Adipocyte (in vitro differentiated cells): Measurements from ENCODE around the gene LRMDA.

Source experiments
- DNase-seq: peaks from one replicate; pipeline ENCODE4 v3.0.0-alpha.2; 2015; ENCODE audit warnings: low read depth
- H3K27me3 ChIP-seq: replicated peaks from 2 replicates; pipeline ENCODE4 v1.7.0; 2013; ENCODE audit warnings: mild to moderate bottlenecking, low read length, moderate library complexity; ENCODE audit not compliant: control insufficient read depth, insufficient read depth
- H3K36me3 ChIP-seq: 2 replicates; pipeline ENCODE4 v1.7.0; 2013; ENCODE audit warnings: low read length, mild to moderate bottlenecking, moderate library complexity; ENCODE audit not compliant: control insufficient read depth, insufficient read depth, severe bottlenecking
- H3K4me1 ChIP-seq: 2 replicates; pipeline ENCODE4 v1.7.0; 2013; ENCODE audit warnings: mild to moderate bottlenecking, low read length, moderate library complexity; ENCODE audit not compliant: control insufficient read depth, insufficient read depth
- H3K4me3 ChIP-seq: 2 replicates; pipeline ENCODE4 v1.7.0; 2013; ENCODE audit warnings: mild to moderate bottlenecking, low read length, moderate library complexity
- H3K9ac ChIP-seq: 2 replicates; pipeline ENCODE4 v1.7.0; 2013; ENCODE audit warnings: mild to moderate bottlenecking, low read length, moderate library complexity
- H3K9me3 ChIP-seq: 2 replicates; pipeline ENCODE4 v1.7.0; 2013; ENCODE audit warnings: mild to moderate bottlenecking, low read length, moderate library complexity; ENCODE audit not compliant: control insufficient read depth

Gene LRMDA

DNA sequence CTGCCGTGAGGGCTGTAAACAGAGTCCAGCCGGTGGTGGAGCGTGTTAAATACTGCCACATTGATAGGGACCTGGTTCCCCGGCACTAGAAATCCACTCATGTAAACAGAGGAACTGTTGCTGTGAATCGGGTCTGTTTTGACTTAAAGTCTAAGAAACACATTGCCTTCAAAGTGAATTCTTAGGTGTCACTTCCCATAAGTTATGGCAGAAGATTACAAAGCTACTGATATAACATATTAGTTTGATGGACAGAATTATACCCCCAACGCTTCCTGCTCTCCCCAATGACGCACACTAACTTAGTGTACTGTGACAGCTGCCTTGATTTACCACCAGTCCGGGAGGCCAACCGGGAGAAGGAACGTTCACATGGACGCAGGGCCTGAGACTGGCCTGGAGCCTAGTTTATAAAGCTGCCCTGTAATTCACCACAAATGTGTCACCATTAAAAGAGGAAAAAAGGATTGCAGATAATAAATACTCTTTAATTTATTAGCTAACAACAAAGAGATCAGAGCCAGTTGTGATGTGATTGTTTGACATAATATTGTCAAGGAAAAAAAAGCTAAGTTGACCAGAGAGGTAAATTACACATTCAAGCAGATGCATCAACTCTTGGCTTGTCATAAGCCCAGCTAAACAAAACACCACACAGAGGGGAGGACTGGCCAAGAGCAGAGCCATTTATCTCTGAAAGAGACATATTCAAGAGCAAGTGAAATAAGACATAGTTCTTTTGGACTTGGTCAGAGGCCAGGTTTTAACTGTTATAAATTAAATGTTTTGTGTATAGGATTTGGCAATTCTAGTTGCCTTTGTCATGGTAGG is 820.6 kb downstream of the LRMDA start:
- DNase-seq, result no peak
- H3K9ac ChIP-seq, result no peak overlapping the region
- H3K36me3 ChIP-seq, result no peaks in the 10 kb centered on the region
- peaks cover 15% of the 10 kb centered on the region for H3K4me1 ChIP-seq
- H3K4me3 ChIP-seq, result no peak overlapping the region
- H3K9me3 ChIP-seq, result no peaks in the 10 kb centered on the region
- no peaks in the 10 kb centered on the region for H3K27me3 ChIP-seq

DNA sequence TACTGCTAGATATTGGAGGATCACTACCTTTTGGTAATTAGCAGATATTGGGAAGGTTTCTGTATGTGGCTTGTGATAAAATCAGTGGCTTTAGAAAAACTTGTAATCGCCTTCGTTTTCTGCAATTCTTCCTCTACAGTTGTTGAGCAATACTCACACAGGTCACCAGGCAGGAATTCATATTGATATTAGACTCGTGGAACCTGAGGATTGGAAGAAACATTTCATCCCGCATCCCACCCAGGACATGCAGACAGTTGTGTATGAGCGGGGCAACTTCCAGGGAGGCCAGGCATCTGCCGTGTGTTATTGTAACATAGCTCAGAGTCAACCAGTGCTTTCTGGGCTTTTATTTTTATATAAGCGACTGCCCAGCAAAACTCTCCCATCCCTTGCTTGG is 821.3 kb downstream of the LRMDA start:
- no peaks in the 10 kb centered on the region for H3K27me3 ChIP-seq
- no peaks in the 10 kb centered on the region for H3K9me3 ChIP-seq
- no peak for DNase-seq
- peaks cover 15% of the 10 kb centered on the region for H3K4me1 ChIP-seq
- H3K4me3 ChIP-seq, result no peak overlapping the region
- H3K9ac ChIP-seq, result no peak overlapping the region
- H3K36me3 ChIP-seq, result no peaks in the 10 kb centered on the region

DNA sequence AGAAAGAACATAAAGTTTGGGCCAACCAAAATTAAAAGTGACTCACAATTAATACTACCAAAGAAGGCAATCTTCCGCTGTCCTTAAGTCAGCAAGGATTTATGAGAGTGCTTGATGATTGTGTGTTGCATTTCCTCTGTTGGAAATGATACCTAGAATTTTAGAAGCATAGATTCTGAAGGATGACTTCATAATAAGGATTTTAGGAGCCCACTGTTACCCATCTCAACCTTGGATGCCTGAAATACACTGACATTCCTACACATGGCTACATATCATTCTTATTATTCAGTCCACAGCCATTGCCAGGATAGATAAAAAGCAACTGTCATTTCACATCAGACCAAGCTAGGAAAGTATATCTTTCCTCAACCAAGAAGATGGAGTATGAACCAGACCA is 823.8 kb downstream of the LRMDA start:
- H3K4me1 ChIP-seq, result peaks cover 15% of the 10 kb centered on the region
- H3K36me3 ChIP-seq, result no peaks in the 10 kb centered on the region
- no peak for DNase-seq
- peaks cover 7% of the 10 kb centered on the region for H3K9me3 ChIP-seq
- no peaks in the 10 kb centered on the region for H3K27me3 ChIP-seq
- no peak overlapping the region for H3K4me3 ChIP-seq
- no peak overlapping the region for H3K9ac ChIP-seq

DNA sequence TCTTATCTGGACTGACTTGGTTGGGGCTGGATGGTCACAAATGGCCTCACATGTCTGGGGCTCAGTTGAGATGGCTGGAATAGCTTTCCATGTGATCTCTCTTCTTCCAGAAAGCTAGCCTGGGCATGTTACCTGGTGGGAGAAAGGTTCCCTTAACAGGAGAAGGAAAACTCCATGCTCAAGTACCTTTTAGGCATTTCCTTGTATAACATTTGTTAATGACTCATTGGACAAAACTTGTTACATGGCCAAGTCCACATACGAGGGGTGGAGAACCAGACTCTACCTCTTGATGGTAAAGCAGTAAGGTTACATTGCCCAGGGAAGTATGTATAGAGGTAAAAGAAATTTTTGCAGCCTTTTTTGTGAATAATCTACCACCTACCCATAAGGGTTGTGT is 826.4 kb downstream of the LRMDA start:
- no peak for DNase-seq
- no peak overlapping the region for H3K4me3 ChIP-seq
- H3K4me1 ChIP-seq, result peaks cover 2% of the 10 kb centered on the region
- H3K9me3 ChIP-seq, result peaks cover 13% of the 10 kb centered on the region
- no peaks in the 10 kb centered on the region for H3K36me3 ChIP-seq
- H3K9ac ChIP-seq, result no peak overlapping the region
- H3K27me3 ChIP-seq, result no peaks in the 10 kb centered on the region

DNA sequence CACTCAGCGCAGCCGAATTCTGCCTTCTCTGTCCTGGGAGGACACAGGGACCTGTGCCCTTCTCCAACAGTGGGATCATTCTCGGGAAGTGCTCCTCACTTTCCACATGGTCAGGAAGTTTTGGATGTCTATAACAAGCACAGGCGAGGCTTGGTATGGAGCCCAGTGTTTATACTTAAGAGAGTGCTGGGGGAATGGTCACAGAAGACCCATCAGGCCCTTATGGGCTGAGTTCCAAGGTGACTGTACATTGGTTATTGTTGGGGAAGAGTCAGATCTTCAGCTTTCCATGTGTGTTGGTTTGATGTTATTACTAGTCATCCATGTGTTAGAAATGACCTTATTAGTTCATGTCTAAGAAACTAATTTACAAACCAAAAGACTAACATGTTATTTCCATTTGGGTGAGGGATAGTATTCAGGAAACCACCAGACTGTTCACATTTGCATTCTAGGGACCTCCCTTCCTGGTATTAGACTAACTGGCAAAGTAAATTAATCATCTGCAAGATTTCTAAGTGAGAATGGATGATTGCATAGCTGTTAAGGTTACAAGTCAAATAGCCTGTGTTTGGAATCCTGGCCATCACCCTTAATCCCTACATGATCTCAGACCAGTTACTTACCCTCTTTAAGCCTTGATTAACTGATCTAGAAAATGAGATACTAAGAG is 834.2 kb downstream of the LRMDA start:
- DNase-seq, result no peak
- Histone ChIP-seq H3K9ac (no peak overlapping the region), H3K36me3 (no peaks in the 10 kb centered on the region), H3K4me1 (peaks cover 6% of the 10 kb centered on the region), H3K9me3 (peaks cover 2% of the 10 kb centered on the region), H3K27me3 (no peaks in the 10 kb centered on the region), H3K4me3 (no peak overlapping the region)

DNA sequence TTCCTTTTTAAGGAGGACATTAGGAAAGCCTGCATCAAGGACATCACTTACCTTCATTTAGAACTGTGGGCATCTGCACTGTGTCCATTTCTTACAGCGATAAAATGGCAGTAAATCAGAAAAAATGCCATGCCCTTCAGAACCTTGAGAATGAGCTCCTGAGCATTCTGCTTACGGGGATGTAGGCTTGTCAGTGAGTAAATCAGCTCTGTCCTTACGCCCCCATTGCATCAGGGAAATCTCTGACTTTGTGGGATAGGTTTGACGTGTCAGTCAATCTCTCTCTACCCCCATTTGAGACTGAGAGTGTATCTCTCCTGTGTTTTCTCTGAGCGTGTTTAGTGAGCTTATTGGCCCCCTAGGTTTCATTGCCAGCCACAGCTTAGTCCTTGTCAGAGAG is 837.1 kb downstream of the LRMDA start:
- no peak for DNase-seq
- H3K9me3 ChIP-seq, result no peaks in the 10 kb centered on the region
- peaks cover 6% of the 10 kb centered on the region for H3K4me1 ChIP-seq
- no peak overlapping the region for H3K9ac ChIP-seq
- no peaks in the 10 kb centered on the region for H3K36me3 ChIP-seq
- no peak overlapping the region for H3K4me3 ChIP-seq
- H3K27me3 ChIP-seq, result no peaks in the 10 kb centered on the region

DNA sequence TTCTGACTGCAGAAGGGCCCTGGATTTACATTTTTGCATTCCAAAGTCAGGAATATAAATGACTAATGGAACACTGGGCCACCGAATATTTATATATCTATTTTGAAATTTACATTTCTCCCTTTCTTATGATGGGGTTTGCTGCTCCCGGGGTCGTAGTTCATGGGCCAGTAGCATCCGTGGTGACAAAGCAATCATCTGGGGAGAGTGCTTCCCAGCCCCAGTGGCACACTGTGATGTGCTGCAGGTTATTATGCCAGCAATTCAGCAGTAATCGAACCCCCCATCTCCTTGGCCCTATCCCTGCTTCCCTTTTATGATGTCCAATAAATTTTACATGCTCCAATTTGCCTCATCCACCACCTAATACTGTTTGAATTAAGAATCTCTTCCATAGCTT is 837.5 kb downstream of the LRMDA start:
- Histone ChIP-seq H3K36me3 (no peaks in the 10 kb centered on the region), H3K9ac (no peak overlapping the region), H3K27me3 (no peaks in the 10 kb centered on the region), H3K4me1 (peaks cover 6% of the 10 kb centered on the region), H3K9me3 (peaks cover 2% of the 10 kb centered on the region), H3K4me3 (no peak overlapping the region)
- DNase-seq, result no peak

DNA sequence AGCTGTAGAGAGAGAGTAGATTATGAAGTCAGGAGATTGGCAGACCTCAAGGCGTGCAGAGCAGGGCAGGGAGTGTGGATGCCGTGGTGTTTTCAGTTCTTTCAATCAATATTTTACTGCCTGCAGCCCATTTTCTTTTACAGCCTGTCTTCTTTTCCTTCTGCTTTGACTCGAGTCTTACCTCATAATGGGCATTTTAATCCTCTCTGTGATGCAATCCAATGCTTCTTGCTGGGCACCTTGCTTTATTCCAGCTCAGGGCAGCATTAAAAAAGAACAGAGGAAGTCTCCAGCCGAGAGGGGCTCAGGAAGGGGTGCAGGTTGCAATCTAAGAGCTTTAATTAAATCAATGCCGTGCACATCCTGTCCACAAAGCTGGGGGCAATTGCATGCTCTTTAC is 839.0 kb downstream of the LRMDA start:
- H3K27me3 ChIP-seq, result no peaks in the 10 kb centered on the region
- H3K4me1 ChIP-seq, result peaks cover 6% of the 10 kb centered on the region
- H3K9me3 ChIP-seq, result peaks cover 17% of the 10 kb centered on the region
- H3K36me3 ChIP-seq, result no peaks in the 10 kb centered on the region
- no peak overlapping the region for H3K9ac ChIP-seq
- DNase-seq, result peak; percentile 19
- H3K4me3 ChIP-seq, result no peak overlapping the region

DNA sequence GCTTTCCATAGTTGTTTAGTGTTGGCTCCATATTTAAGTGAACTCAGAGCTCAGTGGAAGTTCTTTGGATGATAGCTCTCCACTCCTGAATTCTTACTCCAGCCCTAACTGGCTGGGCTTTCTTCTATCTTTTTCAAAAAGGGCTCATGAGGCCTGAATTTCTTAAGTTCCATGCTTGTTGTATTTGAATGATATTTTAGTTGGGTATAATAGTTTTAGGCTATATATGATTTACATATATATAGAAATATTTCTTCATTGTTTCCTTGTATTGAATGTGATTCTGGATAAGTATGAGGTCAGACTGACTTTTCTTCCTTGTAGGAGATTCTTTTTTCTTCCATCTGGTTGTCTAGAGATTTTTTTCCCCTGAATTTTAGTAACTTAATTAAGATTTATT is 843.5 kb downstream of the LRMDA start:
- H3K9me3 ChIP-seq, result peaks cover 21% of the 10 kb centered on the region

DNA sequence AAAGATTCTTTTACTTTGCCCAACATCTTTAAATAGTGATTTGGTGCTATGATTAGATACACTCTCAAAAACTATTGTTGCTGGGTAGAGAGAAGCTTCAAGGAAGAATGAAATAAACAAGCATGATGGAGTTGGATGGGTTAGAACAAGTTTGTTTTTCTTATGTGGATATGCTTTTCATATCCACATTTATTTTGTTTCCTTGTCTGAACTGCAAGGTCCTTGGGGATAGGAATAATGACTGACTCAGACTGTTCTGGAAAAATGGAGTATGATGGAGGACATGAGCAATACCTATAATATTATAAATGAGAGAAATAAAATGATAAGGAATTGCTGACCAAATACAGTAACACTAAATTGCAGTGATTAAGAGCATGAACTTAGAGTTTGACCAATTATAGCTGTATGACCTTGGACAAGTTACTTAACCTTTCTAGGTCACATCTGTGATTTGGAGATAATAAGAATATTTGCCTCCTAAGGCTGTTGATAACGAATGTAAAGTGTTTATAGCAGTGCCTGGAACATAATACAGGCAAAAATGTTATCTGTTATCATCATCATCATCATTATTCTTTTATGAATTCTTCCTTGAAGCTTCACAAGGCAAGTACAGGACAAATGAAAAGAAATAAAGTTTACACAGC is 847.5 kb downstream of the LRMDA start:
- Histone ChIP-seq H3K27me3 (no peaks in the 10 kb centered on the region), H3K9me3 (peaks cover 19% of the 10 kb centered on the region), H3K4me3 (no peak overlapping the region), H3K9ac (peak overlapping the region; percentile 7), H3K4me1 (peaks cover 9% of the 10 kb centered on the region), H3K36me3 (no peaks in the 10 kb centered on the region)
- no peak for DNase-seq

More for the DNA sequence above, 843.5 kb downstream of the LRMDA start:
- H3K4me3 ChIP-seq, result no peak overlapping the region
- H3K36me3 ChIP-seq, result no peaks in the 10 kb centered on the region
- peaks cover 9% of the 10 kb centered on the region for H3K4me1 ChIP-seq
- H3K27me3 ChIP-seq, result no peaks in the 10 kb centered on the region
- DNase-seq, result no peak
- H3K9ac ChIP-seq, result no peak overlapping the region

DNA sequence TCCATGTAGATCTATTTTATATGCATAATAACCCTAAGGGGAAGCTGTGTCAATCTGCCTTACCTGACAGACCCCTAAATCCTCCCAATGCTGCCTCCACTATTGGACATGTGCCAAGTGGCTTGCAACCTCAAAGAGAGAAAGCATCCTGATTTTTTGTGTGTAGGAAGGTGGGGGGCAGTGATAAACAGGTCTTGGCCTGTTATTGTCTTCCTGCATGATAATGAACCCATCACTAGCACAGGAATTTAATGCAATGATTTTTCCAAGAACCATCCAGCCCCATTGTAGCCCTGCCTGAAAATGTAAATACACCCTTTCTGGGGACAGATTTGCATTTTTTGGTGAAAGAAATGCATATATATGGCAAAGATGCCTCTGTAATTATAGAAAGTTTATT is 850.2 kb downstream of the LRMDA start:
- Histone ChIP-seq H3K4me3 (no peak overlapping the region), H3K4me1 (peaks cover 27% of the 10 kb centered on the region), H3K27me3 (no peaks in the 10 kb centered on the region), H3K36me3 (no peaks in the 10 kb centered on the region), H3K9ac (no peak overlapping the region), H3K9me3 (peaks cover 7% of the 10 kb centered on the region)
- no peak for DNase-seq
